Esophagus (tissue), 2 donors: ENCODE data around the gene NEK2. TPM values are rescaled to one million over a fixed set of nuclear protein-coding genes. Genes with fewer than 3 reads are reported as not detected.

Experiments
- H3K27ac ChIP-seq, 2 donors: one replicate each; pipeline ENCODE4 v1.5.1; 2013; ENCODE audit warnings: low read depth in 2 of 2, mild to moderate bottlenecking in 2 of 2, inconsistent platforms in 1 of 2, low read length in 1 of 2, moderate library complexity in 1 of 2
- H3K27me3 ChIP-seq, 2 donors: one replicate each; pipeline ENCODE4 v1.6.1; 2013; ENCODE audit warnings: low read length in 2 of 2, control low read depth in 1 of 2, mild to moderate bottlenecking in 1 of 2; ENCODE audit not compliant: insufficient read depth in 2 of 2, control insufficient read depth in 1 of 2
- H3K36me3 ChIP-seq, 2 donors: one replicate each; pipeline ENCODE4 v1.6.1; 2013; ENCODE audit warnings: low read length in 1 of 2; ENCODE audit not compliant: control insufficient read depth in 2 of 2, insufficient read depth in 2 of 2
- H3K4me1 ChIP-seq, 2 donors: one replicate each; pipeline ENCODE4 v1.6.1; 2013; ENCODE audit warnings: low read length in 1 of 2; ENCODE audit not compliant: control insufficient read depth in 2 of 2, insufficient read depth in 2 of 2
- H3K4me3 ChIP-seq, 2 donors: one replicate each; pipeline ENCODE4 v1.5.1; 2013; ENCODE audit warnings: low read length in 2 of 2, mild to moderate bottlenecking in 2 of 2, low read depth in 1 of 2, moderate library complexity in 1 of 2
- H3K9me3 ChIP-seq, 2 donors: one replicate each; pipeline ENCODE4 v1.6.1; 2013; ENCODE audit warnings: mild to moderate bottlenecking in 2 of 2, low read depth in 1 of 2, low read length in 1 of 2, moderate library complexity in 1 of 2; ENCODE audit not compliant: control insufficient read depth in 2 of 2, insufficient read depth in 1 of 2
- WGBS, 2 donors: extraction: QIAGEN DNeasy Blood & Tissue Kit; methylation state at CpG; one replicate each; pipeline ENCODE4 v1.1.7; 2013; 5-methylcytosine and 5-hydroxymethylcytosine counted together
- polyA plus RNA-seq, 2 donors: library from polyadenylated mRNA; stranded (reverse); fragments of 200-250 nt; gene quantifications; one replicate each; pipeline ENCODE4 v1.2.3, GENCODE V29; 2013
- donor health status: healthy with polysubstance abuse.
- donor health status: Bipolar disorder and iron deficiency.

NEK2 gene
- polyA plus RNA-seq, 2 donors = 4.7 to 6.7 TPM

GRCh38 chr1:211710566-211711314 is 35.3 kb upstream of the NEK2 start:
- Histone ChIP-seq H3K4me3 (no peak overlapping the region), H3K36me3 (no peaks in the 10 kb centered on the region), H3K9me3 (no peaks in the 10 kb centered on the region), H3K4me1 (no peaks in the 10 kb centered on the region), H3K27me3 (no peaks in the 10 kb centered on the region), H3K27ac (no peak overlapping the region)
- 69 to 75% methylated on average over 6 of the region's 6 CpGs for WGBS, 2 donors

GRCh38 chr1:211708926-211709325 is 33.5 kb upstream of the NEK2 start:
- no peak overlapping the region for H3K4me3 ChIP-seq
- no peaks in the 10 kb centered on the region for H3K27me3 ChIP-seq
- no peak overlapping the region for H3K27ac ChIP-seq
- WGBS, 2 donors = 87 to 88% methylated on average over 4 of the region's 4 CpGs
- no peaks in the 10 kb centered on the region for H3K36me3 ChIP-seq
- H3K4me1 ChIP-seq = peaks cover 0 to 4% of the 10 kb centered on the region in 2 donors
- no peaks in the 10 kb centered on the region for H3K9me3 ChIP-seq

- 90 to 91% methylated on average over 6 of the region's 6 CpGs for WGBS, 2 donors
- Histone ChIP-seq H3K4me1 (peaks cover 0 to 4% of the 10 kb centered on the region in 2 donors), H3K36me3 (no peaks in the 10 kb centered on the region), H3K9me3 (no peaks in the 10 kb centered on the region), H3K27ac (no peak overlapping the region), H3K4me3 (no peak overlapping the region), H3K27me3 (no peaks in the 10 kb centered on the region)
These were observed 32.6 kb upstream of the NEK2 start for GRCh38 chr1:211708006-211708405.

- H3K9me3 ChIP-seq = no peaks in the 10 kb centered on the region
- no peaks in the 10 kb centered on the region for H3K27me3 ChIP-seq
- peak overlapping the region in 1 of 2 donors; percentile 24 for H3K27ac ChIP-seq
- peaks cover 0 to 4% of the 10 kb centered on the region in 2 donors for H3K4me1 ChIP-seq
- H3K4me3 ChIP-seq = no peak overlapping the region
- no peaks in the 10 kb centered on the region for H3K36me3 ChIP-seq
- WGBS, 2 donors = 43 to 62% methylated on average over 6 of the region's 6 CpGs
These were observed 30.2 kb upstream of the NEK2 start for GRCh38 chr1:211705467-211706091.

- H3K27me3 ChIP-seq = no peaks in the 10 kb centered on the region
- no peaks in the 10 kb centered on the region for H3K36me3 ChIP-seq
- WGBS, 2 donors = 90 to 97% methylated on average over 3 of the region's 3 CpGs
- no peak overlapping the region for H3K27ac ChIP-seq
- no peak overlapping the region for H3K4me3 ChIP-seq
- peaks cover 0 to 4% of the 10 kb centered on the region in 2 donors for H3K4me1 ChIP-seq
- no peaks in the 10 kb centered on the region for H3K9me3 ChIP-seq
These were observed 29.1 kb upstream of the NEK2 start for GRCh38 chr1:211704543-211704942.

GRCh38 chr1:211703812-211704537 is 28.6 kb upstream of the NEK2 start:
- 76 to 77% methylated on average over 11 of the region's 11 CpGs for WGBS, 2 donors
- H3K4me1 ChIP-seq = peaks cover 0 to 4% of the 10 kb centered on the region in 2 donors
- no peak overlapping the region for H3K4me3 ChIP-seq
- no peaks in the 10 kb centered on the region for H3K27me3 ChIP-seq
- H3K9me3 ChIP-seq = no peaks in the 10 kb centered on the region
- no peak overlapping the region for H3K27ac ChIP-seq
- H3K36me3 ChIP-seq = no peaks in the 10 kb centered on the region

- H3K27me3 ChIP-seq = no peaks in the 10 kb centered on the region
- H3K4me3 ChIP-seq = no peak overlapping the region
- 53 to 64% methylated on average over 6 of the region's 6 CpGs for WGBS, 2 donors
- peaks cover 0 to 4% of the 10 kb centered on the region in 2 donors for H3K4me1 ChIP-seq
- no peaks in the 10 kb centered on the region for H3K9me3 ChIP-seq
- no peaks in the 10 kb centered on the region for H3K36me3 ChIP-seq
- no peak overlapping the region for H3K27ac ChIP-seq
These were observed 26.3 kb upstream of the NEK2 start for GRCh38 chr1:211701733-211702132.

GRCh38 chr1:211699059-211699458 is 23.6 kb upstream of the NEK2 start:
- Histone ChIP-seq H3K27me3 (no peaks in the 10 kb centered on the region), H3K36me3 (no peaks in the 10 kb centered on the region), H3K4me1 (no peaks in the 10 kb centered on the region), H3K4me3 (no peak overlapping the region), H3K27ac (no peak overlapping the region), H3K9me3 (no peaks in the 10 kb centered on the region)
- WGBS, 2 donors = 75 to 76% methylated on average over 16 of the region's 16 CpGs

- WGBS, 2 donors = 17 to 21% methylated on average over 29 of the region's 29 CpGs
- Histone ChIP-seq H3K4me3 (peak overlapping the region in 1 of 2 donors; percentile 5), H3K27ac (no peak overlapping the region), H3K4me1 (no peaks in the 10 kb centered on the region), H3K27me3 (no peaks in the 10 kb centered on the region), H3K9me3 (no peaks in the 10 kb centered on the region), H3K36me3 (no peaks in the 10 kb centered on the region)
These were observed 23.0 kb upstream of the NEK2 start for GRCh38 chr1:211698161-211699026.
